BJ (cell line): ENCODE results near the gene TEX264. TPM values are rescaled to one million over a fixed set of nuclear protein-coding genes. Genes with fewer than 3 reads are reported as not detected.

Source experiments
- CTCF ChIA-PET: fragments of 350-600 bp; formaldehyde crosslinking; extraction: SDS; loops from one replicate; lab custom pipeline; 2021; ENCODE audit warnings: antibody characterized with exemption, inconsistent platforms; lab: Yijun Ruan, JAX
- POLR2A ChIA-PET: fragments of 300-600 bp; sonication (Branson Sonifier 250); formaldehyde crosslinking; extraction: SDS; loops from one replicate; lab custom pipeline; 2021; ENCODE audit warnings: antibody characterized with exemption; lab: Charles Lee
- DNase-seq: peaks from one replicate; pipeline ENCODE4 v3.0.0-alpha.2; 2011; ENCODE audit warnings: low read depth
- H3K27me3 ChIP-seq: 2 replicates; pipeline ENCODE4 v1.6.0; 2011; ENCODE audit warnings: low read length; ENCODE audit not compliant: control insufficient read depth, insufficient read depth
- H3K36me3 ChIP-seq: 2 replicates; pipeline ENCODE4 v1.5.1; 2011; ENCODE audit warnings: low read length; ENCODE audit not compliant: control insufficient read depth, insufficient read depth
- H3K4me3 ChIP-seq: 2 replicates; pipeline ENCODE4 v1.5.1; 2011; ENCODE audit warnings: low read depth, mild to moderate bottlenecking, control low read depth, low read length
- polyA plus RNA-seq: library from polyadenylated mRNA; depleted of rRNA; stranded (reverse); fragments of >200 nt; gene quantifications from 2 replicates; pipeline ENCODE4 v1.2.3, GENCODE V29; 2011
- TF ChIP-seq, protein P1 (sequence below): IDR thresholded peaks from 2 replicates; pipeline ENCODE4 v1.5.1; 2011; ENCODE audit warnings: low read depth, mild to moderate bottlenecking, control low read depth, inconsistent platforms, low read length, moderate library complexity; ENCODE audit not compliant: insufficient read depth

TEX264 gene
- polyA plus RNA-seq, 1 experiment, result 100.0 TPM

DNA sequence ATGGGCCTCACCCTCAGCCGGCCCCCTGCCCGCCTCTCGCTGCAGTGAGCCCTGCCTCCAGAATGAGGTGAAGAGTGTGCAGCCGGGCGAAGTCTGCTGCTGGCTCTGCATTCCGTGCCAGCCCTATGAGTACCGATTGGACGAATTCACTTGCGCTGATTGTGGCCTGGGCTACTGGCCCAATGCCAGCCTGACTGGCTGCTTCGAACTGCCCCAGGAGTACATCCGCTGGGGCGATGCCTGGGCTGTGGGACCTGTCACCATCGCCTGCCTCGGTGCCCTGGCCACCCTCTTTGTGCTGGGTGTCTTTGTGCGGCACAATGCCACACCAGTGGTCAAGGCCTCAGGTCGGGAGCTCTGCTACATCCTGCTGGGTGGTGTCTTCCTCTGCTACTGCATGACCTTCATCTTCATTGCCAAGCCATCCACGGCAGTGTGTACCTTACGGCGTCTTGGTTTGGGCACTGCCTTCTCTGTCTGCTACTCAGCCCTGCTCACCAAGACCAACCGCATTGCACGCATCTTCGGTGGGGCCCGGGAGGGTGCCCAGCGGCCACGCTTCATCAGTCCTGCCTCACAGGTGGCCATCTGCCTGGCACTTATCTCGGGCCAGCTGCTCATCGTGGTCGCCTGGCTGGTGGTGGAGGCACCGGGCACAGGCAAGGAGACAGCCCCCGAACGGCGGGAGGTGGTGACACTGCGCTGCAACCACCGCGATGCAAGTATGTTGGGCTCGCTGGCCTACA, 44.4 kb downstream of the TEX264 start:
- no peaks in the 10 kb centered on the region for H3K36me3 ChIP-seq
- no peaks in the 10 kb centered on the region for H3K27me3 ChIP-seq
- CTCF ChIA-PET, result no interaction called here
- TF ChIP-seq, protein P1, sequence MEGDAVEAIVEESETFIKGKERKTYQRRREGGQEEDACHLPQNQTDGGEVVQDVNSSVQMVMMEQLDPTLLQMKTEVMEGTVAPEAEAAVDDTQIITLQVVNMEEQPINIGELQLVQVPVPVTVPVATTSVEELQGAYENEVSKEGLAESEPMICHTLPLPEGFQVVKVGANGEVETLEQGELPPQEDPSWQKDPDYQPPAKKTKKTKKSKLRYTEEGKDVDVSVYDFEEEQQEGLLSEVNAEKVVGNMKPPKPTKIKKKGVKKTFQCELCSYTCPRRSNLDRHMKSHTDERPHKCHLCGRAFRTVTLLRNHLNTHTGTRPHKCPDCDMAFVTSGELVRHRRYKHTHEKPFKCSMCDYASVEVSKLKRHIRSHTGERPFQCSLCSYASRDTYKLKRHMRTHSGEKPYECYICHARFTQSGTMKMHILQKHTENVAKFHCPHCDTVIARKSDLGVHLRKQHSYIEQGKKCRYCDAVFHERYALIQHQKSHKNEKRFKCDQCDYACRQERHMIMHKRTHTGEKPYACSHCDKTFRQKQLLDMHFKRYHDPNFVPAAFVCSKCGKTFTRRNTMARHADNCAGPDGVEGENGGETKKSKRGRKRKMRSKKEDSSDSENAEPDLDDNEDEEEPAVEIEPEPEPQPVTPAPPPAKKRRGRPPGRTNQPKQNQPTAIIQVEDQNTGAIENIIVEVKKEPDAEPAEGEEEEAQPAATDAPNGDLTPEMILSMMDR, result no peak
- no peak for DNase-seq
- H3K4me3 ChIP-seq, result no peak overlapping the region
- POLR2A ChIA-PET, result no interaction called here

DNA sequence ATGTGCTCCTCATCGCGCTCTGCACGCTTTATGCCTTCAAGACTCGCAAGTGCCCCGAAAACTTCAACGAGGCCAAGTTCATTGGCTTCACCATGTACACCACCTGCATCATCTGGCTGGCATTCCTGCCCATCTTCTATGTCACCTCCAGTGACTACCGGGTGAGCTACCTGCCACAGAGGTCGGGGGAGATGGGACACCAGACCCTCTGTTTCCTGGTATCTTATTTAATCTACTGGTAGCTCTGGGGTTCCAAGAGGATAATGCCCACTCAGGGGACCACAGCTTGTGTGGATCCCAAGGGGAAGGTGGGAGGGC, 44.9 kb downstream of the TEX264 start:
- Histone ChIP-seq H3K27me3 (no peaks in the 10 kb centered on the region), H3K36me3 (no peaks in the 10 kb centered on the region), H3K4me3 (no peak overlapping the region)
- ChIA-PET CTCF (interaction anchor here (0.9 kb wide), 1 partner anchor 11 kb away, joined by 4 read pairs; no protein-coding TSS in a partner anchor), POLR2A (no interaction called here)
- DNase-seq, result no peak
- TF ChIP-seq, protein P1, result no peak

DNA sequence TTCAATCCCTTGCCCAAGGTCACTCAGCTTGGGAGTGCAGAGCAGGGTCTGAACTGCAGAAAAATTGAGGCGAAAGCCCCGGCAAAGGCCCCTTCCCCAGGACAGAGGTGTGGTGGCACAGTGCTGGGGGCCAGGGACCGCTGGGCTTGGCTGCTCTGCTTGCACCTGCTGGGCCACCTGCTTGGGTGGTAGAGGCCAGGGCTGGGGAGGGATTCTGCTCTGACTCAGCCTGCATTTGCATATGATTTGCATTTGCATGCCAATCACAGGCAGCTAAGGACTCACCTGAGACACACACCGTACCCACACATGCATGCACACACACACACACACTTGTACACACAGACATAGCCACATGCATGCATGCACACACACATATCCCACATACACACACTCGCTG, 45.8 kb downstream of the TEX264 start:
- Histone ChIP-seq H3K4me3 (no peak overlapping the region), H3K27me3 (no peaks in the 10 kb centered on the region), H3K36me3 (no peaks in the 10 kb centered on the region)
- ChIA-PET POLR2A (no interaction called here), CTCF (interaction anchor here (0.9 kb wide), 1 partner anchor 10 kb away, joined by 4 read pairs; no protein-coding TSS in a partner anchor)
- DNase-seq, result no peak
- TF ChIP-seq, protein P1, result no peak

DNA sequence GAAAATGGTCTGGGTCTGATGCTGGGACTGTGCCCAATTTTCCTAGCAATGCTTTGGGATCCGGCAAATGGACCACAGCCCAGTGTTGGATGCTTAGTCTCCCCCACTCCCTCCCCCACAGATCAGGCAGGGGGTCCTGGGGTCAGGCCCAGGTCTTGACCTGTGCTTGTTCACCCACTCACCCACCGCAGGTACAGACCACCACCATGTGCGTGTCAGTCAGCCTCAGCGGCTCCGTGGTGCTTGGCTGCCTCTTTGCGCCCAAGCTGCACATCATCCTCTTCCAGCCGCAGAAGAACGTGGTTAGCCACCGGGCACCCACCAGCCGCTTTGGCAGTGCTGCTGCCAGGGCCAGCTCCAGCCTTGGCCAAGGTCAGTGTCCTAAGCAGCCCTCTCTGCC, 46.4 kb downstream of the TEX264 start:
- Histone ChIP-seq H3K4me3 (no peak overlapping the region), H3K36me3 (no peaks in the 10 kb centered on the region), H3K27me3 (peaks cover 2% of the 10 kb centered on the region; the same call in 1 of the 2 replicates)
- TF ChIP-seq, protein P1, result no peak
- CTCF ChIA-PET, result interaction anchor here (0.6 kb wide), 1 partner anchor 32 kb away, joined by 3 read pairs; no protein-coding TSS in a partner anchor
- no peak for DNase-seq
- POLR2A ChIA-PET, result no interaction called here

DNA sequence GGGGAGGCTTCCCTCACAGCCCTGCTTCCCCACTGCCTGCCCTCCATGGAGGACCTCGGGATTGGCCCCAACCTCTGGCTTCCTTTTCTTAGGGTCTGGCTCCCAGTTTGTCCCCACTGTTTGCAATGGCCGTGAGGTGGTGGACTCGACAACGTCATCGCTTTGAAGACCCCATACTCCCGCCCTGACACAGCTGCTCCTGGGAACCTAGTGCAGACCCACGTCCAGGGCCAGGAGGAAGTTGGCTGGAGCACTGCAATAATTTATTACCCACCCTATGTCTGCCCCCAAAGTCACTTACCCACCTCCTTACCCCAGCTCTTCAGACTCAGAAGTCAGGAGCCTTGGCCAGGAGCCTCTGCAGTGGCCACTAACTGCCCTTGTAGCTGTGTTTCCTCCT, 46.9 kb downstream of the TEX264 start:
- TF ChIP-seq, protein P1, result no peak
- POLR2A ChIA-PET, result no interaction called here
- Histone ChIP-seq H3K36me3 (no peaks in the 10 kb centered on the region), H3K4me3 (no peak overlapping the region), H3K27me3 (peaks cover 2% of the 10 kb centered on the region; the same call in 1 of the 2 replicates)
- no peak for DNase-seq
- CTCF ChIA-PET, result interaction anchor here (0.6 to 1.6 kb wide), 2 partner anchors 11 to 32 kb away, joined by 3 to 4 read pairs; partner anchors contain the start of gene GRM2
